Transverse colon (tissue), 4 donors: ENCODE measurements around the gene SLC13A4. TPM values are rescaled to one million over a fixed set of nuclear protein-coding genes. Genes with fewer than 3 reads are reported as not detected.

Experiments
- DNase-seq: peaks from one replicate; pipeline ENCODE4 v3.0.0-alpha.2; 2019
- H3K27ac ChIP-seq, 4 donors: fragments of 200-600 bp; sonication (generic); 2 replicates each; pipeline ENCODE4 v1.5.1; 2016 to 2018; ENCODE audit warnings: inconsistent platforms in 4 of 4
- H3K27me3 ChIP-seq: fragments of 200-600 bp; sonication (generic); 2 replicates; pipeline ENCODE4 v1.5.1; 2017; ENCODE audit warnings: inconsistent platforms
- H3K36me3 ChIP-seq, 4 donors: fragments of 200-600 bp; sonication (generic); 2 replicates each; pipeline ENCODE4 v1.5.1; 2017 to 2019; ENCODE audit warnings: inconsistent platforms in 4 of 4
- H3K4me1 ChIP-seq, 4 donors: fragments of 200-600 bp; sonication (generic); 2 replicates each; pipeline ENCODE4 v1.5.1; 2017 to 2020; ENCODE audit warnings: inconsistent platforms in 4 of 4
- H3K4me3 ChIP-seq, 4 donors: fragments of 200-600 bp; sonication (generic); 1 replicate in 1 of 4; 2 replicates in 3 of 4; pipeline versions ENCODE4 v1.5.1 to v1.6.1; 2017 to 2019; ENCODE audit warnings: inconsistent platforms in 4 of 4
- H3K9me3 ChIP-seq, 2 donors: fragments of 200-600 bp; sonication (generic); 2 replicates each; pipeline ENCODE4 v1.5.1; 2017 to 2019; ENCODE audit warnings: inconsistent platforms in 2 of 2
- CTCF ChIP-seq, 5 experiments: fragments of 200-600 bp in 3 of 5; fragments of 450-650 bp in 2 of 5; sonication (generic) in 3 of 5; IDR thresholded peaks; 1 replicate in 2 of 5; 2 replicates in 3 of 5; pipeline ENCODE4 v1.5.1; 2016 to 2017; ENCODE audit warnings: antibody characterized with exemption in 5 of 5, inconsistent platforms in 3 of 5, mild to moderate bottlenecking in 2 of 5, moderate library complexity in 1 of 5
- WGBS, 2 donors: methylation state at CpG; one replicate each; pipeline ENCODE4 v1.1.5; 2018; ENCODE audit warnings: low coverage in 1 of 2; 5-methylcytosine and 5-hydroxymethylcytosine counted together
- in situ Hi-C, 4 donors: fragments of 200-750 bp; cut with MboI; loops; one replicate each; pipeline versions ENCODE4 v1.15.0 to v1.15.1; 2017; ENCODE audit warnings: low sequenced_read_pairs in 3 of 4, low pct_ligation_motif_present in 1 of 4, low pct_unique_long_range_greater_than_20kb in 1 of 4
- intact Hi-C: fragments of 100-400 bp; cut with DNase I; formaldehyde crosslinking; loops from one replicate; pipeline ENCODE4 v1.15.1; 2023; ENCODE audit warnings: low total_unique reads
- small RNA-seq, 4 donors: library from RNA; depleted of rRNA; stranded (forward); fragments of <200 nt; gene quantifications; one replicate each; pipeline ENCODE3, GENCODE V24; 2016
- total RNA-seq, 4 donors: library from RNA; depleted of rRNA; stranded (reverse); fragments of >200 nt; gene quantifications; one replicate each; pipeline ENCODE4 v1.1.0, GENCODE V29; 2016

SLC13A4 gene
- total RNA-seq, 4 donors from 2014 or later: 3.0 to 15.3 TPM; not detected in 2

- Histone ChIP-seq H3K9me3 (no peaks in the 10 kb centered on the region), H3K27me3 (no peaks in the 10 kb centered on the region), H3K4me3 (no peak overlapping the region), H3K4me1 (no peaks in the 10 kb centered on the region), H3K27ac (no peak overlapping the region), H3K36me3 (peaks cover 0 to 48% (median 15%) of the 10 kb centered on the region in 4 donors)
- intact Hi-C loops: no loop called here
- 85 to 94% methylated on average over 4 to 7 of the region's 7 CpGs for WGBS, 2 donors
- no peak for TF ChIP-seq CTCF (IDR thresholded peaks at IDR 0.05)
- no peak for DNase-seq
- in situ Hi-C loops: no loop called here
These were observed 93.7 kb downstream of the SLC13A4 start for GRCh38 chr7:135634191-135634878.

Small RNAs within 50 kb of the gene (small RNA-seq; reads per million reads assigned to genes)
- 0 reads per million in 4 donors for gene RNU6-1154P

Other genes with a start within 250 kb of the SLC13A4 start
- gene CNOT4, start 218.1 kb downstream of the SLC13A4 start, total RNA-seq: 10 to 100 TPM; 18.4 to 82.2 (median 29.9) TPM
- 10 to 100 TPM; 23.2 to 84.5 (median 25.2) TPM for gene NUP205, start 170.3 kb downstream of the SLC13A4 start, total RNA-seq
- gene STMP1, start 65.7 kb downstream of the SLC13A4 start, total RNA-seq: 10 to 100 TPM in 2 of 4 donors, 1 to 10 TPM in 2; 3.0 to 21.6 (median 12.0) TPM
- gene FAM180A, start 20.6 kb upstream of the SLC13A4 start, total RNA-seq: 1 to 10 TPM in 2 of 4 donors, not detected in 2; 1.2 to 3.8 TPM
- 10 to 100 TPM; 44.9 to 71.7 (median 65.5) TPM for gene MTPN, start 249.2 kb upstream of the SLC13A4 start, total RNA-seq